Stimulated activated effector memory CD8-positive, alpha-beta T cell treated with anti-CD3 and anti-CD28 coated beads, Interleukin-12 subunit alpha, Interleukin-12 subunit beta, amount 100 ng/mL, for 72 hours (primary cell): Measurements from ENCODE around the gene SPTBN4.

Experiments
- ATAC-seq: fragments of 150-1000 bp; cut with Tn5 transposase; 2 replicates; pipeline ENCODE4 v1.10.0; 2021
- DNase-seq, 2 donors: peaks; one replicate each; pipeline ENCODE4 v3.0.0; 2021 to 2022; ENCODE audit warnings: low spot score in 2 of 2
- H3K27ac Mint-ChIP-seq: one replicate; pipeline ENCODE4 v1.8.0; 2022; ENCODE audit warnings: mild to moderate bottlenecking, mixed read lengths
- H3K36me3 Mint-ChIP-seq: one replicate; pipeline ENCODE4 v1.8.0; 2022; ENCODE audit warnings: mild to moderate bottlenecking, mixed read lengths
- H3K4me1 Mint-ChIP-seq: one replicate; pipeline ENCODE4 v1.8.0; 2022; ENCODE audit warnings: mixed read lengths
- H3K4me3 Mint-ChIP-seq: one replicate; pipeline ENCODE4 v1.8.0; 2022; ENCODE audit warnings: mild to moderate bottlenecking, mixed read lengths
- H3K9me3 Mint-ChIP-seq: one replicate; pipeline ENCODE4 v1.8.0; 2022; ENCODE audit warnings: mixed read lengths

SPTBN4 gene

GRCh38 chr19:40565910-40566495 lies 99.2 kb downstream of the SPTBN4 start:
- H3K27ac Mint-ChIP-seq = no peak overlapping the region
- DNase-seq (no peak), ATAC-seq (no peak)
- no peaks in the 10 kb centered on the region for H3K9me3 Mint-ChIP-seq
- no peak overlapping the region for H3K4me3 Mint-ChIP-seq
- H3K36me3 Mint-ChIP-seq = peaks cover 7% of the 10 kb centered on the region
- peaks cover 22% of the 10 kb centered on the region for H3K4me1 Mint-ChIP-seq

- peak overlapping the region; percentile 7 for H3K4me3 Mint-ChIP-seq
- peaks cover 7% of the 10 kb centered on the region for H3K36me3 Mint-ChIP-seq
- H3K9me3 Mint-ChIP-seq = no peaks in the 10 kb centered on the region
- no peak for ATAC-seq
- peaks cover 19% of the 10 kb centered on the region for H3K4me1 Mint-ChIP-seq
- no peak overlapping the region for H3K27ac Mint-ChIP-seq
- DNase-seq = no peak
Observed at GRCh38 chr19:40567040-40567749, 100.4 kb downstream of the SPTBN4 start.

- DNase-seq = no peak
- Mint-ChIP-seq H3K4me3 (peak overlapping the region; percentile 7), H3K27ac (no peak overlapping the region), H3K4me1 (peaks cover 19% of the 10 kb centered on the region), H3K36me3 (peaks cover 7% of the 10 kb centered on the region), H3K9me3 (no peaks in the 10 kb centered on the region)
- ATAC-seq = no peak
Observed at GRCh38 chr19:40567750-40568494, 101.1 kb downstream of the SPTBN4 start.

- ATAC-seq (peak; percentile 93), DNase-seq (peak; percentile 92 to 99)
- peak overlapping the region; percentile 32 for H3K27ac Mint-ChIP-seq
- no peaks in the 10 kb centered on the region for H3K9me3 Mint-ChIP-seq
- H3K36me3 Mint-ChIP-seq = peaks cover 7% of the 10 kb centered on the region
- H3K4me1 Mint-ChIP-seq = peaks cover 19% of the 10 kb centered on the region
- H3K4me3 Mint-ChIP-seq = peak overlapping the region; percentile 62
Observed at GRCh38 chr19:40570313-40571004, 103.7 kb downstream of the SPTBN4 start.

- Mint-ChIP-seq H3K36me3 (peaks cover 7% of the 10 kb centered on the region), H3K4me1 (peaks cover 22% of the 10 kb centered on the region), H3K27ac (peak overlapping the region; percentile 32), H3K4me3 (peak overlapping the region; percentile 62), H3K9me3 (no peaks in the 10 kb centered on the region)
- DNase-seq = no peak
- ATAC-seq = no peak
Observed at GRCh38 chr19:40571005-40571318, 104.2 kb downstream of the SPTBN4 start.

- Mint-ChIP-seq H3K4me1 (peaks cover 24% of the 10 kb centered on the region), H3K4me3 (no peak overlapping the region), H3K9me3 (no peaks in the 10 kb centered on the region), H3K36me3 (peaks cover 7% of the 10 kb centered on the region), H3K27ac (no peak overlapping the region)
- ATAC-seq = no peak
- DNase-seq = no peak
Observed at GRCh38 chr19:40571831-40572495, 105.2 kb downstream of the SPTBN4 start.

GRCh38 chr19:40575326-40575725 lies 108.5 kb downstream of the SPTBN4 start:
- no peaks in the 10 kb centered on the region for H3K9me3 Mint-ChIP-seq
- peaks cover 29% of the 10 kb centered on the region for H3K4me1 Mint-ChIP-seq
- peak overlapping the region; percentile 75 for H3K4me3 Mint-ChIP-seq
- ATAC-seq (no peak), DNase-seq (no peak)
- peaks cover 28% of the 10 kb centered on the region for H3K36me3 Mint-ChIP-seq
- H3K27ac Mint-ChIP-seq = peak overlapping the region; percentile 78

GRCh38 chr19:40576151-40576584 lies 109.4 kb downstream of the SPTBN4 start:
- Mint-ChIP-seq H3K27ac (peak overlapping the region; percentile 78), H3K4me3 (peak overlapping the region; percentile 75), H3K4me1 (peaks cover 20% of the 10 kb centered on the region), H3K9me3 (no peaks in the 10 kb centered on the region), H3K36me3 (peaks cover 32% of the 10 kb centered on the region)
- DNase-seq = peak in 1 of 2 donors; percentile 73
- peak; percentile 46 for ATAC-seq

GRCh38 chr19:40576585-40577451 lies 110.0 kb downstream of the SPTBN4 start, which contains the start of gene SHKBP1:
Gene SHKBP1 (plus strand): TSS chr19:40576873. CDS start chr19:40576900, 27 bp downstream.
- Mint-ChIP-seq H3K27ac (peak within 1 kb of the TSS; percentile 78), H3K4me1 (peaks cover 20% of the 10 kb centered on the region), H3K9me3 (no peaks in the 10 kb centered on the region), H3K36me3 (peaks cover 39% of the 10 kb centered on the region), H3K4me3 (peak within 1 kb of the TSS; percentile 75)
- ATAC-seq = peak; percentile 99
- peak; percentile 93 to 97 for DNase-seq

- Mint-ChIP-seq H3K36me3 (peaks cover 55% of the 10 kb centered on the region), H3K27ac (peak overlapping the region; percentile 78), H3K9me3 (no peaks in the 10 kb centered on the region), H3K4me1 (peaks cover 26% of the 10 kb centered on the region), H3K4me3 (peak overlapping the region; percentile 75)
- DNase-seq (no peak), ATAC-seq (no peak)
Observed at GRCh38 chr19:40578442-40578908, 111.7 kb downstream of the SPTBN4 start.

- Mint-ChIP-seq H3K4me3 (no peak overlapping the region), H3K9me3 (no peaks in the 10 kb centered on the region), H3K36me3 (peaks cover 76% of the 10 kb centered on the region), H3K27ac (no peak overlapping the region), H3K4me1 (peaks cover 28% of the 10 kb centered on the region)
- ATAC-seq (no peak), DNase-seq (no peak)
Observed at GRCh38 chr19:40580619-40581018, 113.8 kb downstream of the SPTBN4 start.

GRCh38 chr19:40581531-40581930 lies 114.7 kb downstream of the SPTBN4 start:
- H3K9me3 Mint-ChIP-seq = no peaks in the 10 kb centered on the region
- no peak for ATAC-seq
- peaks cover 30% of the 10 kb centered on the region for H3K4me1 Mint-ChIP-seq
- peaks cover 85% of the 10 kb centered on the region for H3K36me3 Mint-ChIP-seq
- no peak overlapping the region for H3K27ac Mint-ChIP-seq
- no peak for DNase-seq
- no peak overlapping the region for H3K4me3 Mint-ChIP-seq

GRCh38 chr19:40582467-40582866 lies 115.7 kb downstream of the SPTBN4 start:
- Mint-ChIP-seq H3K36me3 (peaks cover 94% of the 10 kb centered on the region), H3K4me1 (peaks cover 29% of the 10 kb centered on the region), H3K4me3 (no peak overlapping the region), H3K9me3 (no peaks in the 10 kb centered on the region), H3K27ac (peak overlapping the region; percentile 56)
- no peak for ATAC-seq
- DNase-seq = no peak

GRCh38 chr19:40583283-40583682 lies 116.5 kb downstream of the SPTBN4 start:
- Mint-ChIP-seq H3K4me1 (peaks cover 27% of the 10 kb centered on the region), H3K4me3 (no peak overlapping the region), H3K36me3 (peaks cover 95% of the 10 kb centered on the region), H3K27ac (peak overlapping the region; percentile 26), H3K9me3 (no peaks in the 10 kb centered on the region)
- no peak for ATAC-seq
- DNase-seq = no peak
